Thyroid gland (tissue), 4 donors: ENCODE results near the gene FAM47A.

Experiments used
- POLR2A ChIP-seq, 2 donors: fragments of 450-650 bp; IDR thresholded peaks; one replicate each; pipeline ENCODE4 v1.6.1; 2017; ENCODE audit warnings: antibody characterized with exemption in 2 of 2, mild to moderate bottlenecking in 2 of 2, moderate library complexity in 1 of 2
- TF ChIP-seq, protein P1 (sequence below), 6 experiments: fragments of 200-600 bp in 3 of 6; fragments of 450-650 bp in 3 of 6; sonication (generic) in 3 of 6; IDR thresholded peaks; one replicate each; pipeline ENCODE4 v1.5.1; 2016 to 2019; ENCODE audit warnings: antibody characterized with exemption in 6 of 6, mild to moderate bottlenecking in 2 of 6, inconsistent platforms in 1 of 6, moderate library complexity in 1 of 6

DNA sequence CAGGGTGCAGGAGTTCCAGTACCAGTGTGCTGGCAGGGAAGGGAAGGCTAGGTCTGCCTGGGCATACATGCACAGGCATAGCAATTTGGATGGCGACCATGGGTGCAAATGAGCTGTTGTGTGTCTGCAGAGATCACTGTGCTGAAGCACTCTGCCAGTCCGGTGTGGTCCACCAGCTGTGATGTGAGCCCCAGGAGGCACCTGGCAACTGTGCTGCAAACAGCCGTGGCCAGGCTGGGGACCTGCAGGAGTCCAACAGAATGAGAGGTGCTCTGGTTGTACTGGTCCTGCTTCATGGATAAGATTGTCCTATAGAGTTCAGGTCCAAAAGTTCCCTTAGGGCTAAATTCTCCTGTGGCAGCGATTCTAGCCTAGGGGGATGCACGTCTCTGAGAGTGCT, 6.1 kb downstream of the FAM47A start:
- TF ChIP-seq, protein P1, sequence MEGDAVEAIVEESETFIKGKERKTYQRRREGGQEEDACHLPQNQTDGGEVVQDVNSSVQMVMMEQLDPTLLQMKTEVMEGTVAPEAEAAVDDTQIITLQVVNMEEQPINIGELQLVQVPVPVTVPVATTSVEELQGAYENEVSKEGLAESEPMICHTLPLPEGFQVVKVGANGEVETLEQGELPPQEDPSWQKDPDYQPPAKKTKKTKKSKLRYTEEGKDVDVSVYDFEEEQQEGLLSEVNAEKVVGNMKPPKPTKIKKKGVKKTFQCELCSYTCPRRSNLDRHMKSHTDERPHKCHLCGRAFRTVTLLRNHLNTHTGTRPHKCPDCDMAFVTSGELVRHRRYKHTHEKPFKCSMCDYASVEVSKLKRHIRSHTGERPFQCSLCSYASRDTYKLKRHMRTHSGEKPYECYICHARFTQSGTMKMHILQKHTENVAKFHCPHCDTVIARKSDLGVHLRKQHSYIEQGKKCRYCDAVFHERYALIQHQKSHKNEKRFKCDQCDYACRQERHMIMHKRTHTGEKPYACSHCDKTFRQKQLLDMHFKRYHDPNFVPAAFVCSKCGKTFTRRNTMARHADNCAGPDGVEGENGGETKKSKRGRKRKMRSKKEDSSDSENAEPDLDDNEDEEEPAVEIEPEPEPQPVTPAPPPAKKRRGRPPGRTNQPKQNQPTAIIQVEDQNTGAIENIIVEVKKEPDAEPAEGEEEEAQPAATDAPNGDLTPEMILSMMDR (IDR thresholded peaks at IDR 0.05) = no peak
- TF ChIP-seq POLR2A (IDR thresholded peaks at IDR 0.05) = no peak
